SW 1271 (cell line): ENCODE measurements around the gene NKX2-3.

Source experiments
- DNase-seq, 2 experiments: peaks; one replicate each; lab custom pipeline; 2025; lab: John Stamatoyannopoulos, UW

NKX2-3 gene

DNA sequence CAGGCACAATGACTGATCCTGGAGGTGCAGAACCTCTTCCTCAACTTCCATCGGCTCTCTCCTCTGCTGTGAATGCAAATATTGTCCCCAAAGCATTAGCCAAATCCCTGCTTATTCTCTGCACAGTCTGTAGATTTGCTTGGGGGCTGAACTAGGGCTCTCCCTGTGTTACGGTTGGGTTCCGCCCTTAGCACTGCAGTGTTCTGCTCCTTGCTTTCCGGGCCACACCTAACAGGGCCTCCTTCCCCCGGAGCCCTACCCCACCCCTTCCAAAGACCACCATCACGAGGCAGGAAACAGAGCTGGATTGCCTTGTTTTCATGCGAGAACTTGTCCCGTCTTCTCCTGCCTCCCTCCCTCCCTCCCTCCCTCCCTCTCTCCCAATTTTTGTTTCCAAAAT is 50.9 kb downstream of the NKX2-3 start:
- DNase-seq, result no peak
